Ectodermal cell (in vitro differentiated cells): ENCODE data around the gene GPHB5.

Experiments used
- H3K27ac ChIP-seq: 2 replicates; pipeline ENCODE4 v1.7.0; 2013; ENCODE audit warnings: mild to moderate bottlenecking, low read depth, low read length; ENCODE audit not compliant: insufficient read depth, poor library complexity, severe bottlenecking
- H3K27me3 ChIP-seq: 2 replicates; pipeline ENCODE4 v1.7.0; 2013; ENCODE audit warnings: mild to moderate bottlenecking, low read length; ENCODE audit not compliant: insufficient read depth, control insufficient read depth, poor library complexity, severe bottlenecking
- H3K36me3 ChIP-seq: one replicate; pipeline ENCODE4 v1.7.0; 2013; ENCODE audit warnings: low read length; ENCODE audit not compliant: control insufficient read depth, insufficient read depth
- H3K4me1 ChIP-seq: one replicate; pipeline ENCODE4 v1.7.0; 2013; ENCODE audit warnings: low read length; ENCODE audit not compliant: control insufficient read depth, insufficient read depth
- H3K4me3 ChIP-seq: 2 replicates; pipeline ENCODE4 v1.7.0; 2013; ENCODE audit warnings: low read depth, low read length, control low read depth; ENCODE audit not compliant: insufficient read depth
- H3K9me3 ChIP-seq: 2 replicates; pipeline ENCODE4 v1.7.0; 2013; ENCODE audit warnings: mild to moderate bottlenecking, low read length, moderate library complexity; ENCODE audit not compliant: control insufficient read depth
- WGBS, 2 experiments: methylation state at CpG; one replicate each; pipeline ENCODE4 v1.1.7; 2013; ENCODE audit warnings: missing lambda C conversion rate in 2 of 2; 5-methylcytosine and 5-hydroxymethylcytosine counted together

Gene GPHB5

DNA sequence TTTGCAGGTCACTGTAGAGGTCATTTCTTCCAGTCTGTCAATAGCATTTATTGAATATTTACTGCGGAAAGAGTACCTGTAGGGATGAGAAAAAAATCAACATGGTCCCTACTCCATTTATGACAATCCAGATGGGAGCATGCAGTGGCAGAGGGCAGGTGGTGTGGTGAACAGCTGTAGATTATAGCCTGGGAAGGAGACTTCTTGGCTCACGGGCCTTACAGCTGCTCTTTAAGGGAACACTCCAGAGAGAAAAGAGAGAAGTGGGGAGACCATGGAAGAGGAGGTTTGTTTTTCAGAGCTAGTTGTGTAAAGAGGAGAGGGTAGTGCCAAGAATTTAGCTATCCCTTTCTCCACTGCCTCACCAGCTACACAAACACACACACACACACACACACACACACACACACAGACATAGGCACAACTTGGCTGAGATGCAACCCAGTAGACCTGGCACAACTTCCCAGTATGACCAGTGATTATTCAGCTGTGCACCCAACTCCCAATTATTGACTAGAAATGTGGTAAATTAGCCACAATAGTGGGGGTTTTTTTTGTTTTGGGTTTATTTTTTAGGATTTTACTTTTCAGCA lies 41.0 kb downstream of the GPHB5 start:
- no peak overlapping the region for H3K27ac ChIP-seq

DNA sequence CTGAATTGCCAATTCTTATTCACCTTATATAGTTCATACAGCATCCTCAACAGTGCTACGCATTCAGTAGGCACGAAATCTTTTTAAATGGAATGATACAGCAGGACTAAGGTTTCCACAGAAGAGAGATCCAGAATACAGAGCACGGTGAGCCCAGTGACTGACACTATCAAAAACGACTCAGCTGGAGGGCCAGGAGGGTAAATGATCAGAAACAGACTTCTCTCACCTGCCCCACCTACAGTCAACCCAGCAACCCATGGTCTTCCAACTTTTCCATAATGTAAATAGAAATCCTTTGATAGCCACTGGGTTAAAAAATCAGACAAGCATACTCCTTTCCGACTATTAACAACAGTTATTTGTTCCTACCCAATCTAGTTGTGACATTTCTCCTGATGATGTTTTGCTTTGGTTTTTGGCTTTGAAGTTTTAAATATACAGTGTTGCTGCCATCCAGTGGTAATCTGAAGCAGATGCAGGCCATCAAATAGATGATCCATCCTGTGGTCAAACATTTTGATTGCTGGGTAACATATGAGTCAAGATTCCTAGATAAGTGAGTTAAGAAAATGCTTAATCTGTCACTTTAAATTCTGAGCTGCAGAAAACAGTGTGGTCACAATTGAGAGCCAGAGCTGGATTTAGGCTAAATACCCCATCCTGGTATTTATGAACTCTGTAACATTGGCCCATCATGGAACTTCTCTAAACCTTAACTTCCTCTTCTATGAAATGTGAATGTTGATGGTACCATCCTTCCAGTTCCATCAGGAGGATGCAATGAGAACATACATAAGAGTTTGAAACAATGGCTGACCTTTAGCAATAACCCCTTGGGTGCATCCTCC lies 42.0 kb downstream of the GPHB5 start:
- WGBS, 2 experiments, result 56 to 68% methylated on average over 5 of the region's 5 CpGs

More for the DNA sequence above, 41.0 kb downstream of the GPHB5 start:
- no peaks in the 10 kb centered on the region for H3K4me1 ChIP-seq
- H3K36me3 ChIP-seq, result no peaks in the 10 kb centered on the region
- H3K4me3 ChIP-seq, result no peak overlapping the region
- no peaks in the 10 kb centered on the region for H3K27me3 ChIP-seq
- H3K9me3 ChIP-seq, result no peaks in the 10 kb centered on the region
- 71 to 75% methylated on average over 2 of the region's 2 CpGs for WGBS, 2 experiments

DNA sequence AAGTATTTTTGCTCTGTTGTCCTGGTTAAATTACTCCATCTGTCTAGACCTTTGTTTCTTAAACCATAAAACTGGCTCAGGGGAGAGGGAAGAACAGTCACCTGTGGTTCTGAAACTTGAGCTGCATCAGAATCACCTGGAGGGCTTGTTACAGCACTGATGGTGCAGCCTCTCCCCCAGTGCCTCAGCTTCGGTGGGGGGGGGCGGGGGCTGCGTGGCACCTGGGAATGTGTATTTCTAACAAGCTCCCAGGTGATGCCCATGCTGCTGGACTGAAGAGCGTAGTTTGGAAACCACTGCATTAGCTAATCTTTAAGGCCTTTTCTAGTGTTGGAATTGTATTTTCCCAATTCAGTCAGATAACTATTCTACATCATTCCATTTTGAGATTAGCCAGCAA lies 42.7 kb downstream of the GPHB5 start:
- Histone ChIP-seq H3K4me1 (no peaks in the 10 kb centered on the region), H3K36me3 (no peaks in the 10 kb centered on the region), H3K9me3 (no peaks in the 10 kb centered on the region), H3K27me3 (no peaks in the 10 kb centered on the region), H3K27ac (no peak overlapping the region), H3K4me3 (no peak overlapping the region)
- 82 to 84% methylated on average over 4 of the region's 4 CpGs for WGBS, 2 experiments

More for the DNA sequence above, 42.0 kb downstream of the GPHB5 start:
- no peaks in the 10 kb centered on the region for H3K9me3 ChIP-seq
- H3K36me3 ChIP-seq, result no peaks in the 10 kb centered on the region
- H3K27ac ChIP-seq, result no peak overlapping the region
- H3K27me3 ChIP-seq, result no peaks in the 10 kb centered on the region
- H3K4me1 ChIP-seq, result no peaks in the 10 kb centered on the region
- H3K4me3 ChIP-seq, result no peak overlapping the region

DNA sequence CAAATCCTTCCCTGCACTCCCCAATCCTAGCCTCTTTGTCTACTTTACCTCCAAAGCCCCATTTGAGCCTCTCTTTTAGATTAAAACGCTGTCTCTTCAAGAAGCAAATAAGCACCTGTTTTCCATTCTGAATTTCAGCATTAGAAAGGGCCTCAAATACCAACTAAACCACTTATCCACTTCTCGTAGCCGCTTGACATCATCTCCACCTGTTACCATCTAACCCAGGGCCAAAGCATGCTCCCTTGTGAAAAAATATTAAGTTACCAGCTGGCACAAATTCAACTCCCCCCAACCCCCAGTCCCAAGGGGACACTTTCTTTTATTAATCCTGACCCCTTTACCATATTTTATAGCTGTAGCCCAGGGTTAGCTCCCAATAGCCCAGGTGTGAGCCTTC lies 43.1 kb downstream of the GPHB5 start:
- 89 to 90% methylated on average over 3 of the region's 3 CpGs for WGBS, 2 experiments
- Histone ChIP-seq H3K9me3 (no peaks in the 10 kb centered on the region), H3K4me3 (no peak overlapping the region), H3K27me3 (no peaks in the 10 kb centered on the region), H3K36me3 (no peaks in the 10 kb centered on the region), H3K27ac (no peak overlapping the region), H3K4me1 (no peaks in the 10 kb centered on the region)

DNA sequence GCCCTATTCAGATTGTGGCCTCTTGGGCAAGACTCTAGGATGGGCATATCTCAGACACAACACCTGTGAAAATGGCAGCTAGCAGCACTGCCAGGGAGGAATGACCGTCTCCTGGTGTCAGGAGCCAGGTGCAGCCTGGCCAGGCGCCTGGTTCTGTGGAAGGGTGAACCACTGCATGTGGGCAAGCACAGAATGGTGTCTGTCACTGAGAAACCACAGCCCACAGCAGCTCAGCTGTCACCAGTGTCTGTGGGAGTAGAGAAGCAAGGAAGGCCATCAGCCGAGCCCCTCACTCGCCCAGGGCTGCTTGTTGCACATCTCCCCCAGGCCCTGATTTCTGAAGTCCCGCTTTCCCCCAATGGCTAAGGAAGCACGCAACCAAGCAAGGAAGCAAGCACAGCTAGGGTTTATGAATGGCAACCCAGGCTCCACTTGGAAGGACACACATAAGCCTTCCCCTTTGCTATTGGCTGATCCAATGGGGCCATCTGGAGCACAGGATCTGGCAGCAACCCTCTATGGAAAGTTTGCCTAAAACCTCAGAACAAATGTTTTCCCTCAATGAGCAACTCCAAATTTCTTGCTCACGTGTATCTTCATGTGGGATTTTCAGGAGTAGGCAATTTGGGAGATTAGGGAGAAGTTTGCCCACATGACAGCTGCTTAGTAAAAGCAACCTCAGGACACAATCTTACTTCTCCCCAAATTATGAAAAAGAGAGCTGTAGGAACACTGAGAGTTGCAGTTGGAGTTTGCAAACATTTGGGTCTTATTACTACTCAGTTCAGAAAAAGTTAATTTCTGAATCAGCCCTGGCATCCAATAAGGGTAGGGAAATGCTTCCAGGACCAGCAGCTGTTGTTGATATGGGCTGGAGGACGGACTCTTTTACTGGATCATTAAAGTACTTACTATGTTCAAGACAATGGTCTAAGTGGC lies 44.7 kb downstream of the GPHB5 start:
- H3K4me1 ChIP-seq, result no peaks in the 10 kb centered on the region
- H3K27ac ChIP-seq, result no peak overlapping the region
- 93 to 95% methylated on average over 8 of the region's 8 CpGs for WGBS, 2 experiments
- no peaks in the 10 kb centered on the region for H3K27me3 ChIP-seq
- no peaks in the 10 kb centered on the region for H3K36me3 ChIP-seq
- H3K4me3 ChIP-seq, result no peak overlapping the region
- H3K9me3 ChIP-seq, result no peaks in the 10 kb centered on the region

DNA sequence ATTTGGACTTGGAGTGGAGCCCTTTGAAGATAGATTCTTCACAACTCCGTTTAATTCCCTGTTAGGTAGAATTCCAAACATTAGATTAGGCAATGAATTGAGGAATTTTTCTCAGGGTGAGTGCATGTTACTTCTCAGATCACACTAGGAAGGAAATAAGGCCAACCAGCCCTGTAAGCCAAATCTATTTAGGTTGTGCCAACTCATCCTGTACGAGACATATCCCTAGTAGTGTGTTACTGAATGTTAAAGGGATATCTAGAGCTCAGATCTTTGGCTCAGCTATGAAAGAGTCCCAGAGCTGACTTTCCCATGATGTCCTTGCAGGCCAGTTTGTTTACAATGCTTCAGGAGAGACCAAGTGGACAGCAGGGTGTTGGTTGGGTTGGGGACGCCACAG lies 45.6 kb downstream of the GPHB5 start:
- no peaks in the 10 kb centered on the region for H3K36me3 ChIP-seq
- 95 to 96% methylated on average over 3 of the region's 3 CpGs for WGBS, 2 experiments
- no peak overlapping the region for H3K4me3 ChIP-seq
- H3K27me3 ChIP-seq, result no peaks in the 10 kb centered on the region
- H3K27ac ChIP-seq, result no peak overlapping the region
- no peaks in the 10 kb centered on the region for H3K4me1 ChIP-seq
- H3K9me3 ChIP-seq, result no peaks in the 10 kb centered on the region

DNA sequence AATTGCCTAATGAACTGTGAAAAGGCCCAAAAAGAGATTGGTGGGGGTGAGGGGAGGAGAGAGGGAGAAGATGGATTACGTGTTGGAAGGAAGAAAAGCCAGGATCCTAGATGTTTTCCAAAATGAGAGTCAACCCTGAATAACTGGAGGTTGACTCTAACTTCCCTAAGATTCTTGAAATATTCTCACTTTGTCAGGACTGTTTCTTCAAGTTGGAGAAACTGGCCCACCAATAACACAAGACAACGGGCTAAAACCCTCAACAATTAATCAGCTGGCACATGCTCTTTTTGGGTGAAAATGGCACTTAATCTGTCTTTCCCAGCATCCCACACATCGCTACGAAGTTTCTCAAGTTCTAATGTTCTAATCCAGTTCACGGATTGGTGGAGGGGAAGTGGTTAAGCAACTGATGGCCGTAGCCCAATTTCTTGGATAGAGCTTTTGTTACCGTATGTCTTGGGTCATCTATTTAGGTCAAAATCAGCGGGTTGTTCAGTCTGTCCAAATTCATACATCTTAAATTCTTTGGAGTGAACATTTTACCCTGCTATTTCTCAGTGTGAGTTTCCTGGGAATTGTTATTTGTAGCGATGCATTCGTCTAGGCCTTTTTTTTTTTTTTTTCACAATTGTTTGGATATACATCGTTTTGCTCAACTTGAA lies 49.0 kb downstream of the GPHB5 start:
- 96 to 97% methylated on average over 8 to 11 of the region's 11 CpGs for WGBS, 2 experiments
- H3K4me1 ChIP-seq, result no peaks in the 10 kb centered on the region
- H3K9me3 ChIP-seq, result no peaks in the 10 kb centered on the region
- no peaks in the 10 kb centered on the region for H3K27me3 ChIP-seq
- H3K36me3 ChIP-seq, result no peaks in the 10 kb centered on the region
- no peak overlapping the region for H3K4me3 ChIP-seq
- H3K27ac ChIP-seq, result no peak overlapping the region

DNA sequence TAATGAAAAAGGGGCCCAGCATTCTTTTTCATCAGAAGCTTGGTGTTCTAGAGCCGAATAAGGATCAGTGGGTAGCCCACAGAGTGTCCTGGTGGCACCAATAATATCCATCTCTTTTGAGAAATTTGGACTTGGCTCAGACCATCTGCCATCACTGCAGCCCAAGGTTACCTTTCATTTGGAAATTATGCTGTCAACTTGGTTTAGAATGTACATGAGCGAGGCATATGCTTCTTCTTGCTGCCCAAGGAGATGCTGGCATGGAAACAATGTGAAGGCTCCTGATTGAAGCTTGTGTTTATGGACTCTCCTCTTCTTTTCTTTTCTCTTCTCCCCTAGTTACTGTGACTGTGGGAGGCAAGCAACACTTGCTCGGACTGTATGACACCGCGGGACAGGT lies 50.0 kb downstream of the GPHB5 start:
- Histone ChIP-seq H3K4me3 (no peak overlapping the region), H3K27me3 (no peaks in the 10 kb centered on the region), H3K27ac (no peak overlapping the region), H3K4me1 (no peaks in the 10 kb centered on the region), H3K9me3 (no peaks in the 10 kb centered on the region), H3K36me3 (no peaks in the 10 kb centered on the region)
- WGBS, 2 experiments, result 98 to 99% methylated on average over 4 to 5 of the region's 5 CpGs

DNA sequence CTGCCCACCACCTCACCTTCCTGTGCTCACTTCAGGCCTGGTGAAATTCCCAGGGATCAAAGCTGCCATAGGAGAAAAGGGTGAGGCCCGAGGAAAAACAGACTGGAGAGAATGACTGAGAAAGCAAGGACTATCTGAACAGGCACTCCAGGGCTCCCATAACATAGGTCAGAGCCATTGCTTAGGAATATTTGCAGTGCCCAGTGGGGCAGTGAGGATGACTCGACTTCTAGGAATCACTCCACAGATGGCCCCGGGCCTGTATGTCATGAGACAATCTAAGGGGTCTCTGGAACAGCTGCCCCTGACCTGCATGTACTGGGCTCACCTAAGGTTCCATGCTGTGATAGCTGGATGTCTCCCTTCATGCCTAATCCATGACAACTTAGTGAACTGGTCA lies 51.6 kb downstream of the GPHB5 start:
- Histone ChIP-seq H3K36me3 (no peaks in the 10 kb centered on the region), H3K27ac (no peak overlapping the region), H3K27me3 (no peaks in the 10 kb centered on the region), H3K9me3 (no peaks in the 10 kb centered on the region), H3K4me3 (no peak overlapping the region), H3K4me1 (no peaks in the 10 kb centered on the region)
- 92 to 93% methylated on average over 3 of the region's 3 CpGs for WGBS, 2 experiments
